ENCODE measurements around the gene IFI6.

DNA sequence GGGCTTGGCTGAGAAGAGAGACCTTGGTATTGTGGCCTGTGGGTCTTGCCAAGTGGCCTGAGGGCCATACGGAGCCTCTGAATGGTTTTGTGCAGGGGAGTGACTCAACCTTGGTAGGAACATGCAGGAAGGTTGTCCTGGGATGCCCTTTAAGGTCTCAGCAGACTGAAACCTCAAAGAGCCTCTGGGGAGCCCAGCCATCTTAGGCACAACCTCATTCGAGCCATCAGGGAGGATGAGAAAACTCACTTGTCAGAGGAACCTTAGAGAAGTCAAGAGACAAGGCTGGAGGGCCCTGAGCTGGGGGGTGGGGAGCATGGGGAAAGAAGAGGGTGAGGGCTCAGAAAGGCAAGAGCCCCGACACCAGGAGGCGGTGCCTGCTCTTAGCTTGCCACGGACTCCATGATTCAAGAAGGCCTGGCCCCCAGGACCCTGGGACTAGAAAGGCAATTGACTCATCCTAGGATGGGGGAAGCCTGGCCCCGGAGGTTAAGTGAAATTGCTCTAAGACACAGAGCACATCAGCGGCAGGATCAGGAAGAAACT, 13.0 kb downstream of the IFI6 start:
- TF ChIP-seq, protein P1, sequence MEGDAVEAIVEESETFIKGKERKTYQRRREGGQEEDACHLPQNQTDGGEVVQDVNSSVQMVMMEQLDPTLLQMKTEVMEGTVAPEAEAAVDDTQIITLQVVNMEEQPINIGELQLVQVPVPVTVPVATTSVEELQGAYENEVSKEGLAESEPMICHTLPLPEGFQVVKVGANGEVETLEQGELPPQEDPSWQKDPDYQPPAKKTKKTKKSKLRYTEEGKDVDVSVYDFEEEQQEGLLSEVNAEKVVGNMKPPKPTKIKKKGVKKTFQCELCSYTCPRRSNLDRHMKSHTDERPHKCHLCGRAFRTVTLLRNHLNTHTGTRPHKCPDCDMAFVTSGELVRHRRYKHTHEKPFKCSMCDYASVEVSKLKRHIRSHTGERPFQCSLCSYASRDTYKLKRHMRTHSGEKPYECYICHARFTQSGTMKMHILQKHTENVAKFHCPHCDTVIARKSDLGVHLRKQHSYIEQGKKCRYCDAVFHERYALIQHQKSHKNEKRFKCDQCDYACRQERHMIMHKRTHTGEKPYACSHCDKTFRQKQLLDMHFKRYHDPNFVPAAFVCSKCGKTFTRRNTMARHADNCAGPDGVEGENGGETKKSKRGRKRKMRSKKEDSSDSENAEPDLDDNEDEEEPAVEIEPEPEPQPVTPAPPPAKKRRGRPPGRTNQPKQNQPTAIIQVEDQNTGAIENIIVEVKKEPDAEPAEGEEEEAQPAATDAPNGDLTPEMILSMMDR (IDR thresholded peaks at IDR 0.05; ENCODE audit: low read depth, low read length, missing input control), result no peak
- TF ChIP-seq RAD21 (IDR thresholded peaks at IDR 0.05) (no peak), JUND (IDR thresholded peaks at IDR 0.05) (no peak), YY1 (IDR thresholded peaks at IDR 0.05) (no peak), GABPA (IDR thresholded peaks at IDR 0.05 in 1 of 2, conservative IDR thresholded peaks at IDR 0.05 in 1 of 2) (no peak), SP1 (IDR thresholded peaks at IDR 0.05) (no peak), NR2F2 (IDR thresholded peaks at IDR 0.05) (no peak), TAF1 (conservative IDR thresholded peaks at IDR 0.05) (no peak), HNF4G (IDR thresholded peaks at IDR 0.05) (no peak), FOXA1 (IDR thresholded peaks at IDR 0.05) (no peak)
- TF ChIP-seq, protein P2, sequence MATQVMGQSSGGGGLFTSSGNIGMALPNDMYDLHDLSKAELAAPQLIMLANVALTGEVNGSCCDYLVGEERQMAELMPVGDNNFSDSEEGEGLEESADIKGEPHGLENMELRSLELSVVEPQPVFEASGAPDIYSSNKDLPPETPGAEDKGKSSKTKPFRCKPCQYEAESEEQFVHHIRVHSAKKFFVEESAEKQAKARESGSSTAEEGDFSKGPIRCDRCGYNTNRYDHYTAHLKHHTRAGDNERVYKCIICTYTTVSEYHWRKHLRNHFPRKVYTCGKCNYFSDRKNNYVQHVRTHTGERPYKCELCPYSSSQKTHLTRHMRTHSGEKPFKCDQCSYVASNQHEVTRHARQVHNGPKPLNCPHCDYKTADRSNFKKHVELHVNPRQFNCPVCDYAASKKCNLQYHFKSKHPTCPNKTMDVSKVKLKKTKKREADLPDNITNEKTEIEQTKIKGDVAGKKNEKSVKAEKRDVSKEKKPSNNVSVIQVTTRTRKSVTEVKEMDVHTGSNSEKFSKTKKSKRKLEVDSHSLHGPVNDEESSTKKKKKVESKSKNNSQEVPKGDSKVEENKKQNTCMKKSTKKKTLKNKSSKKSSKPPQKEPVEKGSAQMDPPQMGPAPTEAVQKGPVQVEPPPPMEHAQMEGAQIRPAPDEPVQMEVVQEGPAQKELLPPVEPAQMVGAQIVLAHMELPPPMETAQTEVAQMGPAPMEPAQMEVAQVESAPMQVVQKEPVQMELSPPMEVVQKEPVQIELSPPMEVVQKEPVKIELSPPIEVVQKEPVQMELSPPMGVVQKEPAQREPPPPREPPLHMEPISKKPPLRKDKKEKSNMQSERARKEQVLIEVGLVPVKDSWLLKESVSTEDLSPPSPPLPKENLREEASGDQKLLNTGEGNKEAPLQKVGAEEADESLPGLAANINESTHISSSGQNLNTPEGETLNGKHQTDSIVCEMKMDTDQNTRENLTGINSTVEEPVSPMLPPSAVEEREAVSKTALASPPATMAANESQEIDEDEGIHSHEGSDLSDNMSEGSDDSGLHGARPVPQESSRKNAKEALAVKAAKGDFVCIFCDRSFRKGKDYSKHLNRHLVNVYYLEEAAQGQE (IDR thresholded peaks at IDR 0.05), result no peak
- TF ChIP-seq, protein P3, sequence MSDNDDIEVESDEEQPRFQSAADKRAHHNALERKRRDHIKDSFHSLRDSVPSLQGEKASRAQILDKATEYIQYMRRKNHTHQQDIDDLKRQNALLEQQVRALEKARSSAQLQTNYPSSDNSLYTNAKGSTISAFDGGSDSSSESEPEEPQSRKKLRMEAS (IDR thresholded peaks at IDR 0.05), result no peak
- TF ChIP-seq, protein P4, sequence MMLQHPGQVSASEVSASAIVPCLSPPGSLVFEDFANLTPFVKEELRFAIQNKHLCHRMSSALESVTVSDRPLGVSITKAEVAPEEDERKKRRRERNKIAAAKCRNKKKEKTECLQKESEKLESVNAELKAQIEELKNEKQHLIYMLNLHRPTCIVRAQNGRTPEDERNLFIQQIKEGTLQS (IDR thresholded peaks at IDR 0.05), result no peak
